Body of pancreas (tissue), 4 donors: ENCODE data around the gene CYGB. TPM values are rescaled to one million over a fixed set of nuclear protein-coding genes. Genes with fewer than 3 reads are reported as not detected.

Source experiments
- ATAC-seq: fragments of 150-250 bp; one replicate; pipeline ENCODE4 v1.9.1; 2016
- DNase-seq, 4 donors: peaks; one replicate each; pipeline ENCODE4 v3.0.0-alpha.2; 2019
- H3K27ac ChIP-seq, 4 donors: fragments of 200-600 bp; sonication (generic); 1 replicate in 3 of 4; 2 replicates in 1 of 4; pipeline versions ENCODE4 v1.5.1 to v1.6.1; 2016 to 2019; ENCODE audit warnings: mild to moderate bottlenecking in 1 of 4, mixed read lengths in 1 of 4, moderate library complexity in 1 of 4
- H3K27me3 ChIP-seq, 2 donors: fragments of 200-600 bp; sonication (generic); one replicate each; pipeline ENCODE4 v1.6.0; 2016; ENCODE audit warnings: mild to moderate bottlenecking in 1 of 2
- H3K36me3 ChIP-seq, 2 donors: fragments of 200-600 bp; sonication (generic); replicated peaks in 1 of 2; 2 replicates each; pipeline ENCODE4 v1.5.1; 2016; ENCODE audit warnings: low read depth in 2 of 2; ENCODE audit not compliant: insufficient read depth in 1 of 2
- H3K4me1 ChIP-seq: fragments of 200-600 bp; sonication (generic); one replicate; pipeline ENCODE4 v1.6.0; 2016
- H3K4me3 ChIP-seq, 2 donors: fragments of 200-600 bp; sonication (generic); 1 replicate in 1 of 2; 2 replicates in 1 of 2; pipeline ENCODE4 v1.5.1; 2016 to 2019
- H3K9me3 ChIP-seq, 3 donors: fragments of 200-600 bp; sonication (generic); 1 replicate in 2 of 3; 2 replicates in 1 of 3; pipeline ENCODE4 v1.5.1; 2016
- POLR2A ChIP-seq, 3 donors: fragments of 450-650 bp; IDR thresholded peaks; one replicate each; pipeline ENCODE4 v1.6.1; 2016; ENCODE audit warnings: antibody characterized with exemption in 3 of 3, mild to moderate bottlenecking in 2 of 3
- WGBS, 2 donors: methylation state at CpG; one replicate each; pipeline ENCODE4 v1.1.5; 2017; 5-methylcytosine and 5-hydroxymethylcytosine counted together
- intact Hi-C: fragments of 100-400 bp; cut with DNase I; formaldehyde crosslinking; loops from one replicate; pipeline ENCODE4 v1.15.1; 2023
- total RNA-seq, 2 donors: library from RNA; depleted of rRNA; stranded (reverse); fragments of >200 nt; gene quantifications; one replicate each; pipeline ENCODE4 v1.1.0, GENCODE V29; 2016
- TF ChIP-seq, protein P1 (sequence below), 7 experiments: fragments of 450-650 bp in 4 of 7; fragments of 200-600 bp in 3 of 7; sonication (generic) in 3 of 7; IDR thresholded peaks; one replicate each; pipeline ENCODE4 v1.5.1; 2016 to 2019; ENCODE audit warnings: antibody characterized with exemption in 7 of 7

The CYGB gene
- total RNA-seq, 2 donors from 2014 or later = 9.6 to 21.1 TPM

DNA sequence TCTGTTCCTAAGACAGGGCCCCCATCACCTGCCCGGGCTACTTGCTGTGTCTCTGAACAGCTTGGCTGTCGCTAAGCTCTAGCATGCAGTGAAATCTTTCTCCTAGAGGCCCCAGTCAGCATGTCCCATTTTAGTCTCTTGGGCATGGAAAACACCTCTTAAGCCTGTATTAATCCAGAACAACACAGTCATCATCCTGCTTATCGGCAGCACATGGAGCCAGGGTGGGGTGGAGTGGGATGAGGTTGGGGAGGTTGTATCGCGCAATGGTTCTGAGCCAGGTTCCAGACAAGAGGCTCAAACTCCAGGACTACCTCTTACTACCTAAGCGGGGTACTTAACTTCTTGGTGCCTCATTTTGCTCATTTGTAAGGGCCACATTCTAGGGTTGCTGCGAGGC lies 40.4 kb upstream of the CYGB start:
- 89 to 95% methylated on average over 7 of the region's 7 CpGs for WGBS, 2 donors
- intact Hi-C loops = no loop called here
- no peaks in the 10 kb centered on the region for H3K4me1 ChIP-seq
- H3K36me3 ChIP-seq = no peaks in the 10 kb centered on the region
- TF ChIP-seq POLR2A (IDR thresholded peaks at IDR 0.05) = no peak
- TF ChIP-seq, protein P1, sequence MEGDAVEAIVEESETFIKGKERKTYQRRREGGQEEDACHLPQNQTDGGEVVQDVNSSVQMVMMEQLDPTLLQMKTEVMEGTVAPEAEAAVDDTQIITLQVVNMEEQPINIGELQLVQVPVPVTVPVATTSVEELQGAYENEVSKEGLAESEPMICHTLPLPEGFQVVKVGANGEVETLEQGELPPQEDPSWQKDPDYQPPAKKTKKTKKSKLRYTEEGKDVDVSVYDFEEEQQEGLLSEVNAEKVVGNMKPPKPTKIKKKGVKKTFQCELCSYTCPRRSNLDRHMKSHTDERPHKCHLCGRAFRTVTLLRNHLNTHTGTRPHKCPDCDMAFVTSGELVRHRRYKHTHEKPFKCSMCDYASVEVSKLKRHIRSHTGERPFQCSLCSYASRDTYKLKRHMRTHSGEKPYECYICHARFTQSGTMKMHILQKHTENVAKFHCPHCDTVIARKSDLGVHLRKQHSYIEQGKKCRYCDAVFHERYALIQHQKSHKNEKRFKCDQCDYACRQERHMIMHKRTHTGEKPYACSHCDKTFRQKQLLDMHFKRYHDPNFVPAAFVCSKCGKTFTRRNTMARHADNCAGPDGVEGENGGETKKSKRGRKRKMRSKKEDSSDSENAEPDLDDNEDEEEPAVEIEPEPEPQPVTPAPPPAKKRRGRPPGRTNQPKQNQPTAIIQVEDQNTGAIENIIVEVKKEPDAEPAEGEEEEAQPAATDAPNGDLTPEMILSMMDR (IDR thresholded peaks at IDR 0.05) = no peak
- no peak overlapping the region for H3K4me3 ChIP-seq
- DNase-seq = no peak
- H3K9me3 ChIP-seq = no peaks in the 10 kb centered on the region
- ATAC-seq = no peak
- no peak overlapping the region for H3K27ac ChIP-seq
- no peaks in the 10 kb centered on the region for H3K27me3 ChIP-seq

DNA sequence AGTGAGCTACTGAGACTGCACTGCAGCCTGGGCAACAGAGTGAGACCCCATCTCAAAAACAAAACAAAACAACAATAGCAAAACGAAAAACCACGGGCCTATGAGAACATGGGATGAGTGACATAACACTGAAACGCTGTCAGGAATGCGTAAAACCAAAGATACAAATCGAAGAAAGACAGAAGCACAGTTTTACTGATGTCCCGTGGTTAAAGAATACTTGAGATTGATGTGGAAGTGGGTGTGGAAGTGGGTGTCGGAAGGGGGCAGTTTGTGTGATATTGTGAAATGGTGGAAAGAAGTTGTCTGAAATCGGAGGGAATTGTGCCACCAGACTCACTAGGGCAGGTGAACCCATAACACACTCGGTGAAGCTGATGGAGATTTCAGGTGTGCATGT lies 38.7 kb upstream of the CYGB start:
- Histone ChIP-seq H3K27me3 (no peaks in the 10 kb centered on the region), H3K27ac (no peak overlapping the region), H3K9me3 (no peaks in the 10 kb centered on the region), H3K4me1 (no peaks in the 10 kb centered on the region), H3K4me3 (no peak overlapping the region), H3K36me3 (no peaks in the 10 kb centered on the region)
- DNase-seq (no peak), ATAC-seq (no peak)
- 78 to 81% methylated on average over 9 of the region's 9 CpGs for WGBS, 2 donors
- intact Hi-C loops = no loop called here
- no peak for TF ChIP-seq POLR2A (IDR thresholded peaks at IDR 0.05)
- TF ChIP-seq, protein P1 (IDR thresholded peaks at IDR 0.05) = no peak

DNA sequence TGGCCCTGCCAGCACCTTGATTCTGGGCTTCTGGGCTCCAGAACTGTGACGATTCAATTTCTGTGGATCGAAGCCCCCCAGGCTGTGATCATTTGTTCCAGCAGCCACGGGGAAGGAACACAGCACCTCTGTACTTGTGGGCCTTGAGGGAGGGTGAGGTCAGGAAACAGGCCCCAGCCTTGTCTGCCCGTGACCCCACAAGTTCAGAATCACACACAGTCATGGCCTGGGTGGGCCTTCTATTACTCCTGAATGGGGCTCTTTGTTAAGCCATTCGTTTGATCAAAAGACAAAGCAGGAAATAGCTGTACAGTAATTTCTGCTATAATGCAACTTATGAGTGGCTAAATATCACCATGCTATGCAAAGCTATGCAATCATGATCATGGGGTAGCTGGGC lies 38.1 kb upstream of the CYGB start:
- H3K36me3 ChIP-seq = no peaks in the 10 kb centered on the region
- 67 to 80% methylated on average over 5 of the region's 5 CpGs for WGBS, 2 donors
- TF ChIP-seq POLR2A (IDR thresholded peaks at IDR 0.05) = no peak
- TF ChIP-seq, protein P1 (IDR thresholded peaks at IDR 0.05) = no peak
- ATAC-seq = no peak
- no peaks in the 10 kb centered on the region for H3K9me3 ChIP-seq
- H3K4me3 ChIP-seq = no peak overlapping the region
- H3K27ac ChIP-seq = no peak overlapping the region
- no peaks in the 10 kb centered on the region for H3K27me3 ChIP-seq
- intact Hi-C loops = no loop called here
- DNase-seq = no peak
- no peaks in the 10 kb centered on the region for H3K4me1 ChIP-seq

DNA sequence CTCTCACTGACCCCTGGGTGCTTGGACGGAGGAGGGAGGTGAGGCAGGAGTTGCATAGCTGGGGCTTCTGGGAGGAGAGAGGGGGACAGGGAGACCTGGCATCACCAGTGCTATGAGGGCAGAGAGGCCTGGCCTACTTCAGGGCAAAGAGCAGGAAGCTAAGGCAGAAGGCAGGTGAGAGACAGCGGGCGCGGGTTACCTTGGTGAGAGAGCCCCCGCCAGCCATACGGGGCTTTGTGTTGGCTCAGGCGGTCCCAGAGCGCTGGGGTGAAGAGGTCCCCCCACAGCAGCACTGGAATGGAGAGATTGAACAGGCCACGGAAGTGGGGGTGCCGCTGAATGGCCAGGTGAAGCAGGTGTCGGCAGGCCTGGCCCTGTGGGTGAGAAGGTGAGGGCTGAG lies 36.7 kb upstream of the CYGB start:
- ATAC-seq (no peak), DNase-seq (no peak)
- Histone ChIP-seq H3K4me3 (no peak overlapping the region), H3K27ac (no peak overlapping the region), H3K4me1 (peaks cover 9% of the 10 kb centered on the region), H3K9me3 (no peaks in the 10 kb centered on the region), H3K36me3 (no peaks in the 10 kb centered on the region), H3K27me3 (no peaks in the 10 kb centered on the region)
- TF ChIP-seq POLR2A (IDR thresholded peaks at IDR 0.05) = no peak
- TF ChIP-seq, protein P1 (IDR thresholded peaks at IDR 0.05) = no peak
- intact Hi-C loops = no loop called here
- 81 to 84% methylated on average over 11 of the region's 11 CpGs for WGBS, 2 donors

DNA sequence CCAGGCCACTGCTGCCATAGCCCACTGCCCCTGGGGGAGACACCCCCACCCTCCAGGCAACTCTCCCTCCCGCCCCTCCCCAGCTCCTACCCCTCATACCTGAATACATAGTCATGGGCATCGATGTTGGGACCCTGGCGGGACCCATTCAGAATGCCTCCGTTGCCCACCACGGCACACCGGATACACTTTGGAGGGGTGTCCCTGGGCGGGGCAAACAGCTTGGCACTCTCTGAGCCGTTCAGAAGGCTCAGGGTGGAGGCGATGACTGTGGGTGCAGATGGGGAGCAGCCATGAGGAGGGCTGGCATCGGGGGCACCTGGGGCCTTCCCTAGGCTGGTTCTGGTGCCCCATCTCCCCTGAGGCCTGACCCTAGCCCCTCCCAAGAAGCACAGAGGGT lies 35.6 kb upstream of the CYGB start:
- Histone ChIP-seq H3K9me3 (no peaks in the 10 kb centered on the region), H3K27me3 (no peaks in the 10 kb centered on the region), H3K27ac (no peak overlapping the region), H3K4me3 (no peak overlapping the region), H3K36me3 (no peaks in the 10 kb centered on the region), H3K4me1 (peaks cover 16% of the 10 kb centered on the region)
- DNase-seq = no peak
- TF ChIP-seq, protein P1 (IDR thresholded peaks at IDR 0.05) = no peak
- TF ChIP-seq POLR2A (IDR thresholded peaks at IDR 0.05) = no peak
- ATAC-seq = no peak
- WGBS, 2 donors = 81 to 85% methylated on average over 4 to 9 of the region's 10 CpGs
- intact Hi-C loops = no loop called here
